ENCODE measurements around the gene AHNAK. TPM values are rescaled to one million over a fixed set of nuclear protein-coding genes. Genes with fewer than 3 reads are reported as not detected.

The AHNAK gene
- total RNA-seq, 1 donor, result 474 TPM

DNA sequence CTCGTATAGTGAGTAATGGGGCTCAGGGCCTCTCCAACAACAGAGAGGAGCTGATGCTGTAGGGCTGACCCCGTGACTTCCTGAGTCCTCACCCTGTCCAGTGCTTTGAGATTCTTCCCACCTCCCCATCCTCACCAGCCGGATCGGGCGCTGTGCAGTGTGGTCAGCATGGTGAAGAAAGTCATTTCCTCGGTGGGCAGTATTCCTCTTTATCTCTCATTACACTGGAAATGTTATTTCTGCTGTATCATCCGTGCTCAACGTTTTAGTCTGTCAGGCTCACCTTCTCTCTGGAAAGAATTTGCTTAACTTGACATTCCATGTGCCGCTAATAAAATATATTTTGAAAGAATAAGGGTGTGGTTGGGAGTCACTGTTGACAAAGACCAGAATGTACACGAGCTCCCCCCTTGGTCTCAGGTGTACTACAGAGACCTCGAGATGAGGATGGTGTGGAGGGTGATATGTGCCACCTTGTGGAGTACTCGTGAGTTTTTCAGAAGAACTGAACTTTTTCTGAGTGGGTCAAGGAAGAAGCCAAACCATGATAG lies 153.5 kb downstream of the AHNAK start:
- TF ChIP-seq, protein P1, sequence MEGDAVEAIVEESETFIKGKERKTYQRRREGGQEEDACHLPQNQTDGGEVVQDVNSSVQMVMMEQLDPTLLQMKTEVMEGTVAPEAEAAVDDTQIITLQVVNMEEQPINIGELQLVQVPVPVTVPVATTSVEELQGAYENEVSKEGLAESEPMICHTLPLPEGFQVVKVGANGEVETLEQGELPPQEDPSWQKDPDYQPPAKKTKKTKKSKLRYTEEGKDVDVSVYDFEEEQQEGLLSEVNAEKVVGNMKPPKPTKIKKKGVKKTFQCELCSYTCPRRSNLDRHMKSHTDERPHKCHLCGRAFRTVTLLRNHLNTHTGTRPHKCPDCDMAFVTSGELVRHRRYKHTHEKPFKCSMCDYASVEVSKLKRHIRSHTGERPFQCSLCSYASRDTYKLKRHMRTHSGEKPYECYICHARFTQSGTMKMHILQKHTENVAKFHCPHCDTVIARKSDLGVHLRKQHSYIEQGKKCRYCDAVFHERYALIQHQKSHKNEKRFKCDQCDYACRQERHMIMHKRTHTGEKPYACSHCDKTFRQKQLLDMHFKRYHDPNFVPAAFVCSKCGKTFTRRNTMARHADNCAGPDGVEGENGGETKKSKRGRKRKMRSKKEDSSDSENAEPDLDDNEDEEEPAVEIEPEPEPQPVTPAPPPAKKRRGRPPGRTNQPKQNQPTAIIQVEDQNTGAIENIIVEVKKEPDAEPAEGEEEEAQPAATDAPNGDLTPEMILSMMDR (IDR thresholded peaks at IDR 0.05; ENCODE audit: insufficient read depth, low read depth, low read length), result peak; percentile 15
- DNase-seq (ENCODE audit: low read depth), result no peak
- no peak overlapping the region for H3K4me3 ChIP-seq (ENCODE audit: low read depth, low read length)

DNA sequence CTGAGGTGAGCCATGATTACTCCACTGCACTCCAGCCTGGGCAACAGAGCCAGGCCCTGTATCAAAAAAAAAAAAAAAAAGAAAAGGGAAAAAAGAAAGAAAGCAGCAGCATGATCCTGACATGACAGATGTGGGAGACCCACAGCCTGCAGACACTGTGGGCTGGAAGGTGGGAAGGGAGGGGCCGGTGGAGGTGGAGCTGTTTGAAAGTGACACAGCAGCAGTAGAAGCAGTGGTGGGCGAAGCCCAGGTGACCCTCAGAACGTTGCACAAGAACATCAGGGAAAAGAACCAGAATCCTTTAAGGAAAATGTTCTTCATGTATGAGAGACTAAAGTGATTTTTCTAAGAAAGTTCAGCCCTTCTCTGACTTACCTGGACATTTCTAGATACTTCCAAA lies 154.1 kb downstream of the AHNAK start:
- TF ChIP-seq, protein P1 (IDR thresholded peaks at IDR 0.05; ENCODE audit: insufficient read depth, low read depth, low read length), result no peak
- H3K4me3 ChIP-seq (ENCODE audit: low read depth, low read length), result no peak overlapping the region
- no peak for DNase-seq (ENCODE audit: low read depth)

DNA sequence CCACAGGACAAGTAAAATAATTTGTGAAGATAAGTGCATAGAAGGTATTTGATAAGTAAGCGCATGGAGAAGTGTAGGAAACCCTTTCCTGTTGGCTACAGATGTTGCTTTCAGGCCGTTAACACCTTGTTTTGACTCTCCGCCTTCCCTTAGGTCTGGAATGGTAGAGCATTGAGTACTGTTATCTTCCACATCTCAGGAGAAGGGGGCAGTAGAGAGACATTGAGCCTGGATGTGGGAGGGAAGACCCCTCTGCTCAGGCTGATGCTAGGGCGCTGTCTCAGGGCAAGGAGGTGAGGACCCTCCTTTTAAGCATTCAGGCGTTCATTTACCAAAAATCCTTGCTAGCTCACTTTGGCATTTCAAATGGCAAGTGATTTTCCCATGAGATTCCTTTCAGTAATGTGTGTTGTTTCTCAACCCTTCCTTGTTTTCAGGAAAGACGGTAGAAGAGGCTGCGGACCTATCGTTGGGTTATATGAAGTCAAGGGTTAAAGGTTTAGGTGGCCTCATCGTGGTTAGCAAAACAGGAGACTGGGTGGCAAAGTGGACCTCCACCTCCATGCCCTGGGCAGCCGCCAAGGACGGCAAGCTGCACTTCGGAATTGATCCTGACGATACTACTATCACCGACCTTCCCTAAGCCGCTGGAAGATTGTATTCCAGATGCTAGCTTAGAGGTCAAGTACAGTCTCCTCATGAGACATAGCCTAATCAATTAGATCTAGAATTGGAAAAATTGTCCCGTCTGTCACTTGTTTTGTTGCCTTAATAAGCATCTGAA lies 154.8 kb downstream of the AHNAK start:
- H3K4me3 ChIP-seq (ENCODE audit: low read depth, low read length), result no peak overlapping the region
- no peak for DNase-seq (ENCODE audit: low read depth)
- TF ChIP-seq, protein P1 (IDR thresholded peaks at IDR 0.05; ENCODE audit: insufficient read depth, low read depth, low read length), result no peak

DNA sequence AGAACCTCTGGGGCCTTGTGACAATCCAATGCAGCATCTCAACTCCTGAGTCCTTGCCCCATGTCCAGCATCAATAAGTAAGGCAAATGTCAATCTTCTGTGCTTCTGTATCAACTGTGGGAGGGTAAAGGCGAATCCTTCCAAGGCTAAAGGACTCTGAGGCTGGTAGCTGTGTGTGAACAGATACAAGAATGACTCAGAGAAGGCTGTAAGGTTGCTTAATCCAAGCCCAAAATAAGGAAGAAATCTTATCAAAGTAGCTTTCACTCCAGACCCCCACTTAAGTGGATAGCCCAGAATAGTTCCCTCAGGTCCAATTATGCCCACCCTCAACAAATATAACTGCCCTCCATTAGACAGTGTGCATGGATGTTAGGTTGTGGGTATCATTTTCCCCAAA lies 155.9 kb downstream of the AHNAK start:
- TF ChIP-seq, protein P1 (IDR thresholded peaks at IDR 0.05; ENCODE audit: insufficient read depth, low read depth, low read length), result no peak
- no peak overlapping the region for H3K4me3 ChIP-seq (ENCODE audit: low read depth, low read length)
- no peak for DNase-seq (ENCODE audit: low read depth)

DNA sequence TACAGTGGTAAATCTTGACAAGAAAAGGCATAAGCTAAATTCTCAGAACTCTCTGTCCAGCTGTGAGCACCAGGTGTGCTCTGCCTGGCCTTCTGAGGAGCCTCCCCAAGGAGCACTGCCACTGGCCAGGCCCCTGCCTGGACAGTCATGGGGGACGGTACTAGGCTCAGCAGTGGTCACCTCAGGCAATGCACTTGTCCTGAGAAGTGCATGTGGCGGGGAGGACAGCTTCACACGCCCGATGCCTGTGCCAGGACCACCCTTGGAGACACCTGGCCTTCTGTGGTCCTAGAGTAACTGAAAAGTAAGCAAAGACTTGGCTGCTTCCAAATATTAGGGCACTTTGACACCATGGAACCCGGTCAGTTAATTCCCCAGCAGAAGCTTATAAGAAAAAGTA lies 156.4 kb downstream of the AHNAK start:
- TF ChIP-seq, protein P1 (IDR thresholded peaks at IDR 0.05; ENCODE audit: insufficient read depth, low read depth, low read length), result no peak
- no peak overlapping the region for H3K4me3 ChIP-seq (ENCODE audit: low read depth, low read length)
- no peak for DNase-seq (ENCODE audit: low read depth)

DNA sequence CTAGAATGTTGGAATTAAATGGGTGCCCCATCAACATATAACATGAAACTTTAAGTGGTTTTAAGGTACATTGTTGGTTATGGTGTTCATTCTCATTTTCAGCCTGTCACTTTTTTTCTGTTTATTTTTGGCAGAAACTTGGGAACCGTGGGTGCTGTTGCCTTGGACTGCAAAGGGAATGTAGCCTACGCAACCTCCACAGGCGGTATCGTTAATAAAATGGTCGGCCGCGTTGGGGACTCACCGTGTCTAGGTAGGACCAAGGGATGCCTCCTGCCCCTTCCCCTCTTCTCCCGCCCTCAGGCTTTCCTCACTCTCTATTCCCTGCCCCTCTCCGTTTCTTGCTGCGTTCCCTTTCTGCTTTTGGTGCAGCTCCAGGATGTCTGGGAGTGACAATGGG lies 157.6 kb downstream of the AHNAK start:
- TF ChIP-seq, protein P1 (IDR thresholded peaks at IDR 0.05; ENCODE audit: insufficient read depth, low read depth, low read length), result no peak
- H3K4me3 ChIP-seq (ENCODE audit: low read depth, low read length), result no peak overlapping the region
- DNase-seq (ENCODE audit: low read depth), result no peak
